ENCODE measurements around the gene TMTC2.

DNA sequence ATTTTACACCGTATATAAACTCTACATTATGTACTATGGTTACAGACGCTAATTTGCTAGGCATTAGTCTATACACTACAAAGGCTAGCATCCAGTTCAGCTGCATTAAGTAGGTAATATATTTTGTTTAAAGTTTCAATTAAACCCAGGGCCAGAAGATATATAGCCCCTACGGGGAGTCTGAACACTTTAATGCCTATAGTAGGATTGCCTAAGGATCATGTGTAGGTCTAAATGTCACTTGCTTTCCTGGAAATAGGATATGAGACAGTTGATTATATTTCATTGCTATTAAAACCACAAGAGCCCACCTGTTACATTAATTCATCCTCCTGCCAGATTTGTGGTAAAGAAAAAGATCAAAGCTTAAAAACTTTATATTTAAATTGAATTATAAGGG, 286.9 kb downstream of the TMTC2 start:
- TF ChIP-seq, protein P1, sequence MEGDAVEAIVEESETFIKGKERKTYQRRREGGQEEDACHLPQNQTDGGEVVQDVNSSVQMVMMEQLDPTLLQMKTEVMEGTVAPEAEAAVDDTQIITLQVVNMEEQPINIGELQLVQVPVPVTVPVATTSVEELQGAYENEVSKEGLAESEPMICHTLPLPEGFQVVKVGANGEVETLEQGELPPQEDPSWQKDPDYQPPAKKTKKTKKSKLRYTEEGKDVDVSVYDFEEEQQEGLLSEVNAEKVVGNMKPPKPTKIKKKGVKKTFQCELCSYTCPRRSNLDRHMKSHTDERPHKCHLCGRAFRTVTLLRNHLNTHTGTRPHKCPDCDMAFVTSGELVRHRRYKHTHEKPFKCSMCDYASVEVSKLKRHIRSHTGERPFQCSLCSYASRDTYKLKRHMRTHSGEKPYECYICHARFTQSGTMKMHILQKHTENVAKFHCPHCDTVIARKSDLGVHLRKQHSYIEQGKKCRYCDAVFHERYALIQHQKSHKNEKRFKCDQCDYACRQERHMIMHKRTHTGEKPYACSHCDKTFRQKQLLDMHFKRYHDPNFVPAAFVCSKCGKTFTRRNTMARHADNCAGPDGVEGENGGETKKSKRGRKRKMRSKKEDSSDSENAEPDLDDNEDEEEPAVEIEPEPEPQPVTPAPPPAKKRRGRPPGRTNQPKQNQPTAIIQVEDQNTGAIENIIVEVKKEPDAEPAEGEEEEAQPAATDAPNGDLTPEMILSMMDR (IDR thresholded peaks at IDR 0.05) = no peak
- no peak for TF ChIP-seq EZH2 (IDR thresholded peaks at IDR 0.05)
